Measurements from ENCODE around the gene GMEB1.
"Not testable (repeated sequence)": the region's sequence is repeated elsewhere in the genome, so short reads cannot be mapped to it uniquely, and the experiment has no call there.

The GMEB1 gene

GRCh38 chr1:28648008-28648473, 20.5 kb upstream of the GMEB1 start:
- Histone ChIP-seq H3K27ac (ENCODE audit: low read depth, low read length) (peak overlapping the region; percentile 85), H3K36me3 (ENCODE audit: control insufficient read depth in 5 of 5, insufficient read depth in 5 of 5, low read length in 5 of 5) (no peaks in the 10 kb centered on the region), H3K9ac (ENCODE audit: low read length in 5 of 5) (peak overlapping the region; percentile 63 to 90 (median 78)), H3K27me3 (ENCODE audit: control insufficient read depth in 5 of 5, insufficient read depth in 4 of 5, low read length in 5 of 5) (no peaks in the 10 kb centered on the region), H3K4me1 (ENCODE audit: control insufficient read depth in 5 of 5, insufficient read depth in 5 of 5, low read length in 5 of 5) (peaks cover 8 to 25% (median 22%) of the 10 kb centered on the region in 5 donors), H3K9me3 (ENCODE audit: control insufficient read depth in 5 of 5, low read length in 5 of 5) (no peaks in the 10 kb centered on the region), H3K4me3 (ENCODE audit: low read depth in 1 of 5, low read length in 5 of 5) (peak overlapping the region; percentile 69 to 86 (median 76))

DNA sequence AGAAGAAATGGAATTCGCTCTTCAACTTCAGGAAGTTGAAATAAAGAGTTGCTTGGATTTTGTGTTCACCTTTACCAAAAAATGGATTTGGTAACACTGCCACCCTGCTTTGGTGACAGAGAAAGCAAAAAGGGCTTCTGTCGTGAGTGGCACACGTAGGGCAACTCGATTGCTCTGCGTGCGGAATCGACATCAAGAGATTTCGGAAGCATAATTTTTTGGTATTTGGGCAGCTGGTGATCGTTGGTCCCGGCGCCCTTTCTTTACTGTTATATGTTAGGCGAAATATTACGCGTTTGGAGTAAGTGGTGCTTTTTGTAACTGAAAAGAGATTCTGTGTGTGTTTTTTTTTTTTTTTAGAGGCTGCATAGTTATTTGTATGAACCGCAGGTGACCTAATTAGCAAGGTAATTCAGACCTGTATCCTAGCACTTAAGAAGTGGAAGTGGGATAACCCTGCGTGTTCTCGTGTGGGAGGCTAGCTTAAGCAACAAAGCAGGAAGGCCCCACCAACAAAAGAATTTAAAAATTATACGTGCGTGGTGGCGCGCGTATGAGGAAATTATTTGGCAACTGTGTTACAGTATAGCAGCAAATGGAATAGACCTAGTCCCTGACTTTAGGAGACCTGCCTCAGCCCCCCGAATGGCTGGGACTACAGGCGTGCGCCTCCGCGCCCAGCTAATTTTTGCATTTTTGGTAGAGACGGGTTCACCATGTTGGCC, 19.9 kb upstream of the GMEB1 start, which contains the start of gene RNU11:
TSS of gene RNU11 (plus strand) at position 127 of the 725 bp plus-strand sequence.
- Histone ChIP-seq H3K4me3 (ENCODE audit: low read depth in 1 of 5, low read length in 5 of 5) (peak within 1 kb of the TSS; percentile 69 to 86 (median 76)), H3K4me1 (ENCODE audit: control insufficient read depth in 5 of 5, insufficient read depth in 5 of 5, low read length in 5 of 5) (peaks cover 8 to 22% (median 17%) of the 10 kb centered on the region in 5 donors), H3K27me3 (ENCODE audit: control insufficient read depth in 5 of 5, insufficient read depth in 4 of 5, low read length in 5 of 5) (no peaks in the 10 kb centered on the region), H3K36me3 (ENCODE audit: control insufficient read depth in 5 of 5, insufficient read depth in 5 of 5, low read length in 5 of 5) (no peaks in the 10 kb centered on the region), H3K27ac (ENCODE audit: low read depth, low read length) (peak within 1 kb of the TSS; percentile 85), H3K9me3 (ENCODE audit: control insufficient read depth in 5 of 5, low read length in 5 of 5) (no peaks in the 10 kb centered on the region), H3K9ac (ENCODE audit: low read length in 5 of 5) (peak within 1 kb of the TSS; percentile 63 to 90 (median 78))

DNA sequence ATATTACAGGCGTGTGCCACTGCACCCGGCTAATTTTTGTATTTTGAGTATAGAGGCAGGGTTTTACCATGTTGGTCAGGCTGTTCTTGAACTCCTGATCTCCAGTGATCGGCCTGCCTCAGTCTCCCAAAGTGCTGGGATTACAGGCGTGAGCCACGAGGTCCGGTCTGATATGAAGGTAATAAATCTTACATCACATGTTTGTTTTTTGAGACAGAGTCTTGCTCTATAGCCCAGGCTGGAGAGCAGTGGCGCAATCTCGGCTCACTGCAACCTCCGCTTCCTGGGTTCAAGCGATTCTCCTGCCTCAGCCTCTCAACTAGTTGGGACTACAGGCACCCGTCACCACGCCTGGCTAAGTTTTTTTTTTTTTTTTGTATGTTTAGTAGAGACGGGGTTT, 15.5 kb upstream of the GMEB1 start:
- H3K4me1 ChIP-seq (ENCODE audit: control insufficient read depth in 5 of 5, insufficient read depth in 5 of 5, low read length in 5 of 5); H3K4me3 ChIP-seq (ENCODE audit: low read depth in 1 of 5, low read length in 5 of 5); H3K27ac ChIP-seq (ENCODE audit: low read depth, low read length); H3K27me3 ChIP-seq (ENCODE audit: control insufficient read depth in 5 of 5, insufficient read depth in 4 of 5, low read length in 5 of 5); H3K9me3 ChIP-seq (ENCODE audit: control insufficient read depth in 5 of 5, low read length in 5 of 5); H3K9ac ChIP-seq (ENCODE audit: low read length in 5 of 5); H3K36me3 ChIP-seq (ENCODE audit: control insufficient read depth in 5 of 5, insufficient read depth in 5 of 5, low read length in 5 of 5): not testable (repeated sequence)

DNA sequence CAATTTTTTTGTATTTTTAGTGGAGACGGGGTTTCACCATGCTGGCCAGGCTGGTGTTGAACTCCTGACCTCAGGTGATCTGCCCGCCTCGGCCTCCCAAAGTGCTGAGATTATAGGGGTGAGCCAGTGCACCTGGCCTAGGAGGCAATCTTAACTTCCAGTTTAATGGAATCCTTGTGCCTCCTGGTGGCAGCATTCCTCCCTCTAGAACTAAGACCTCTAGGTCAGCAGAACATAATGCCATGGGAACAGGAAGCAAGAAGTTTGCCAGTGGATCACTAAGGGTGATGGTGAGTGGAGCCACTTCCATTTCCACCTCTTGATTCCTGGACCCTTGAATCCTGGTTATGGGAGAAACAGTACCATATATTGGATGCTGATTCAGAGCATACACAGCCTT, 14.7 kb upstream of the GMEB1 start:
- not testable (repeated sequence) for H3K4me1 ChIP-seq (ENCODE audit: control insufficient read depth in 5 of 5, insufficient read depth in 5 of 5, low read length in 5 of 5); H3K4me3 ChIP-seq (ENCODE audit: low read depth in 1 of 5, low read length in 5 of 5); H3K9ac ChIP-seq (ENCODE audit: low read length in 5 of 5); H3K27ac ChIP-seq (ENCODE audit: low read depth, low read length); H3K36me3 ChIP-seq (ENCODE audit: control insufficient read depth in 5 of 5, insufficient read depth in 5 of 5, low read length in 5 of 5); H3K27me3 ChIP-seq (ENCODE audit: control insufficient read depth in 5 of 5, insufficient read depth in 4 of 5, low read length in 5 of 5); H3K9me3 ChIP-seq (ENCODE audit: control insufficient read depth in 5 of 5, low read length in 5 of 5)

- not testable (repeated sequence) for H3K9ac ChIP-seq (ENCODE audit: low read length in 5 of 5); H3K27ac ChIP-seq (ENCODE audit: low read depth, low read length); H3K9me3 ChIP-seq (ENCODE audit: control insufficient read depth in 5 of 5, low read length in 5 of 5); H3K27me3 ChIP-seq (ENCODE audit: control insufficient read depth in 5 of 5, insufficient read depth in 4 of 5, low read length in 5 of 5); H3K4me3 ChIP-seq (ENCODE audit: low read depth in 1 of 5, low read length in 5 of 5); H3K36me3 ChIP-seq (ENCODE audit: control insufficient read depth in 5 of 5, insufficient read depth in 5 of 5, low read length in 5 of 5); H3K4me1 ChIP-seq (ENCODE audit: control insufficient read depth in 5 of 5, insufficient read depth in 5 of 5, low read length in 5 of 5)
Measured at GRCh38 chr1:28655448-28656311, 12.9 kb upstream of the GMEB1 start.

DNA sequence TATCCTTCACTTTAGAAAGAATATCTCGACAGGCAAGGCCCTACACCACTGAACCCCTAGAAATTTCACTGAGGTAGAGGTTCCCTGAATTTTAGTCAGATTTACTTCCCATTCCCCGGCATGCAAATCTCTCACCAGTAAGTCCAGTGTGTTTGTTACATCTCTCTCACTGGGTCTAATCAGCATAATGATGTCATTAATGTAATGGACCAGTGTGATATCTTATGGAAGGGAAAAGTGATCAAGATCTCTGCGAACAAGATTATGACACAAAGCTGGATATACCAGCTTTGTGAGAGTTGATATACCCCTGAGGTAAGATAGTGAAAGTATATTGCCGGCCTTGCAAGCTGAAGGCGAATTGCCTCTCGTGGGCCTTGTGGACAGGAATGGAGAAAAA, 12.2 kb upstream of the GMEB1 start:
- H3K9ac ChIP-seq (ENCODE audit: low read length in 5 of 5), result no peak overlapping the region
- no peak overlapping the region for H3K4me3 ChIP-seq (ENCODE audit: low read depth in 1 of 5, low read length in 5 of 5)
- no peaks in the 10 kb centered on the region for H3K4me1 ChIP-seq (ENCODE audit: control insufficient read depth in 5 of 5, insufficient read depth in 5 of 5, low read length in 5 of 5)
- H3K27ac ChIP-seq (ENCODE audit: low read depth, low read length), result no peak overlapping the region
- no peaks in the 10 kb centered on the region for H3K27me3 ChIP-seq (ENCODE audit: control insufficient read depth in 5 of 5, insufficient read depth in 4 of 5, low read length in 5 of 5)
- no peaks in the 10 kb centered on the region for H3K9me3 ChIP-seq (ENCODE audit: control insufficient read depth in 5 of 5, low read length in 5 of 5)
- no peaks in the 10 kb centered on the region for H3K36me3 ChIP-seq (ENCODE audit: control insufficient read depth in 5 of 5, insufficient read depth in 5 of 5, low read length in 5 of 5)

- H3K4me3 ChIP-seq (ENCODE audit: low read depth in 1 of 5, low read length in 5 of 5), result no peak overlapping the region
- no peaks in the 10 kb centered on the region for H3K36me3 ChIP-seq (ENCODE audit: control insufficient read depth in 5 of 5, insufficient read depth in 5 of 5, low read length in 5 of 5)
- H3K27me3 ChIP-seq (ENCODE audit: control insufficient read depth in 5 of 5, insufficient read depth in 4 of 5, low read length in 5 of 5), result no peaks in the 10 kb centered on the region
- no peak overlapping the region for H3K27ac ChIP-seq (ENCODE audit: low read depth, low read length)
- peaks cover 0 to 8% (median 8%) of the 10 kb centered on the region in 5 donors for H3K4me1 ChIP-seq (ENCODE audit: control insufficient read depth in 5 of 5, insufficient read depth in 5 of 5, low read length in 5 of 5)
- no peak overlapping the region for H3K9ac ChIP-seq (ENCODE audit: low read length in 5 of 5)
- no peaks in the 10 kb centered on the region for H3K9me3 ChIP-seq (ENCODE audit: control insufficient read depth in 5 of 5, low read length in 5 of 5)
Measured at GRCh38 chr1:28663871-28664470, 4.6 kb upstream of the GMEB1 start.

DNA sequence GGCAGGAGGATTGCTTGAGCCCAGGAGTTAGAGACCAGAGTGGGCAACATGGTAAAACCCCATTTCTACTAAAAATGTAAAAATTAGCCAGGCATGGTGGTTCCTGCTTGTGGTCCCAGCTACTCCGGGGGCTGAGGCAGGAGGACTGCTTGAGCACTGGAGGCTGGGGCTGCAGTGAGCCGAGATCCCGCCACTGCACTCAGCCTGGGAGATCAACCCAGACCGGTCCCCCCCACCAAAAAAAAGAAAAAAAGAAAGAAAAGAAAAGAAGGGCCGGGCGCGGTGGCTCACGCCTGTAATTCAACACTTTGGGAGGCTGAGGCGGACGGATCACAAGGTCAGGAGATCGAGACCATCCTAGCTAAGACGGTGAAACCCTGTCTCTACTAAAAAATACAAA, 1.8 kb upstream of the GMEB1 start:
- Histone ChIP-seq H3K4me3 (ENCODE audit: low read depth in 1 of 5, low read length in 5 of 5) (no peak overlapping the region), H3K4me1 (ENCODE audit: control insufficient read depth in 5 of 5, insufficient read depth in 5 of 5, low read length in 5 of 5) (peaks cover 0 to 18% (median 15%) of the 10 kb centered on the region in 5 donors), H3K9ac (ENCODE audit: low read length in 5 of 5) (no peak overlapping the region), H3K36me3 (ENCODE audit: control insufficient read depth in 5 of 5, insufficient read depth in 5 of 5, low read length in 5 of 5) (no peaks in the 10 kb centered on the region), H3K27me3 (ENCODE audit: control insufficient read depth in 5 of 5, insufficient read depth in 4 of 5, low read length in 5 of 5) (no peaks in the 10 kb centered on the region), H3K27ac (ENCODE audit: low read depth, low read length) (no peak overlapping the region), H3K9me3 (ENCODE audit: control insufficient read depth in 5 of 5, low read length in 5 of 5) (no peaks in the 10 kb centered on the region)

- Histone ChIP-seq H3K9ac (ENCODE audit: low read length in 5 of 5) (peak overlapping the region; percentile 79 to 100 (median 94)), H3K27me3 (ENCODE audit: control insufficient read depth in 5 of 5, insufficient read depth in 4 of 5, low read length in 5 of 5) (no peaks in the 10 kb centered on the region), H3K4me3 (ENCODE audit: low read depth in 1 of 5, low read length in 5 of 5) (peak overlapping the region; percentile 83 to 90 (median 85)), H3K4me1 (ENCODE audit: control insufficient read depth in 5 of 5, insufficient read depth in 5 of 5, low read length in 5 of 5) (peaks cover 0 to 18% (median 15%) of the 10 kb centered on the region in 5 donors), H3K36me3 (ENCODE audit: control insufficient read depth in 5 of 5, insufficient read depth in 5 of 5, low read length in 5 of 5) (no peaks in the 10 kb centered on the region), H3K9me3 (ENCODE audit: control insufficient read depth in 5 of 5, low read length in 5 of 5) (no peaks in the 10 kb centered on the region), H3K27ac (ENCODE audit: low read depth, low read length) (peak overlapping the region; percentile 89)
Measured at GRCh38 chr1:28668956-28669723, 556 bp downstream of the GMEB1 start.

Data from subcutaneous abdominal adipose tissue (tissue), 5 donors.